ENCODE data around the gene CDYL. TPM values are rescaled to one million over a fixed set of nuclear protein-coding genes. Genes with fewer than 3 reads are reported as not detected.
A peak's percentile ranks its signal among the peaks of the same experiment; 100 is the strongest.

CDYL gene
- total and polyA plus RNA-seq, 9 donors = 9.9 to 71.3 (median 45.1) TPM

DNA sequence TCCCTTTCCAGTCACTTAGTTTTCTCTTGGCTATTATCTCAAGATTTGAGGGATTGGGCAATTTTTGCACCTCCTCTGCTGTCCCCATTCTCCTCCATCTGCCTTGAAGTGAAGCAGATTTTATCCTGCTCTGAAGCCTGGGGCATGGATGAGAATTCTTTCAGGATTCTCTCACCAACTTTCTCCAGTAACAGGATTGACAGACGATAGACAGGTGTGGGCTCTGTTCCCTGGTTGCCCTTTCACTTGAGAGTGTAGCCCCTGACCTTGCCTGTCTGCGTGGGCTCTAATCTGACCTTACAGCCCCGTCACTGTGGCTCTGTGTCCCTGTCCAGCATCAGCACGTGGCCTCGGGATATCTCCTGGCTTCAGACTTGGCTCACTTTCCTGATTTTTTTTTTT, 27.1 kb downstream of the CDYL start:
- Histone ChIP-seq H3K9me3 (peaks cover 0 to 3% of the 10 kb centered on the region in 2 donors), H3K27ac (no peak overlapping the region), H3K27me3 (no peaks in the 10 kb centered on the region), H3K36me3 (no peaks in the 10 kb centered on the region), H3K4me3 (no peak overlapping the region), H3K4me1 (ENCODE audit: insufficient read depth) (peaks cover 15% of the 10 kb centered on the region)
- no peak for TF ChIP-seq EP300 (IDR thresholded peaks at IDR 0.05)
- TF ChIP-seq, protein P1, sequence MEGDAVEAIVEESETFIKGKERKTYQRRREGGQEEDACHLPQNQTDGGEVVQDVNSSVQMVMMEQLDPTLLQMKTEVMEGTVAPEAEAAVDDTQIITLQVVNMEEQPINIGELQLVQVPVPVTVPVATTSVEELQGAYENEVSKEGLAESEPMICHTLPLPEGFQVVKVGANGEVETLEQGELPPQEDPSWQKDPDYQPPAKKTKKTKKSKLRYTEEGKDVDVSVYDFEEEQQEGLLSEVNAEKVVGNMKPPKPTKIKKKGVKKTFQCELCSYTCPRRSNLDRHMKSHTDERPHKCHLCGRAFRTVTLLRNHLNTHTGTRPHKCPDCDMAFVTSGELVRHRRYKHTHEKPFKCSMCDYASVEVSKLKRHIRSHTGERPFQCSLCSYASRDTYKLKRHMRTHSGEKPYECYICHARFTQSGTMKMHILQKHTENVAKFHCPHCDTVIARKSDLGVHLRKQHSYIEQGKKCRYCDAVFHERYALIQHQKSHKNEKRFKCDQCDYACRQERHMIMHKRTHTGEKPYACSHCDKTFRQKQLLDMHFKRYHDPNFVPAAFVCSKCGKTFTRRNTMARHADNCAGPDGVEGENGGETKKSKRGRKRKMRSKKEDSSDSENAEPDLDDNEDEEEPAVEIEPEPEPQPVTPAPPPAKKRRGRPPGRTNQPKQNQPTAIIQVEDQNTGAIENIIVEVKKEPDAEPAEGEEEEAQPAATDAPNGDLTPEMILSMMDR (IDR thresholded peaks at IDR 0.05) = no peak
- no peak for TF ChIP-seq POLR2A (IDR thresholded peaks at IDR 0.05)
- WGBS, 3 donors = 25 to 29% (median 29%) methylated on average over 5 of the region's 5 CpGs
- intact Hi-C loops (cut with DNase I) = no loop called here
- no peak for DNase-seq

DNA sequence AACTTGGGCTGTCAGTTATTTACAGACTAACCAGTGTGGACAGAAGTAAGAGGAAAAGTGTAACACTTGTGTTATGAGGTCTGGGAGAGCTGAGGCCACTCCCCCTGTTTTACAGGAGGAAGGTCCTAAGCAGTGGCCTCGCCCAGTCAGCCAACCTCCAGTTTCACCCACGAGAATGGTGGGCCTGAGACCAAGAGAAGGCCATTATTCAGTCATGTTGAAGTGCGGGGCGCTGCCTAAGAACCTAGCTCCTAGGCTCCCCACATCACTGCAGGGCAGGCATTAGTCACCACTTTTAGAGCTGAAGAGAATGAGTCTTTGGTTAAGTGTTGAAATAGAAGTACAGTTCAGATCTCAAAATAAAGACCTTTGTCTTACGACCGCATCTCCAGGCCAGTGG, 27.9 kb downstream of the CDYL start:
- H3K4me1 ChIP-seq (ENCODE audit: insufficient read depth) = peaks cover 15% of the 10 kb centered on the region
- no peak overlapping the region for H3K4me3 ChIP-seq
- H3K9me3 ChIP-seq = peaks cover 0 to 3% of the 10 kb centered on the region in 2 donors
- H3K27me3 ChIP-seq = no peaks in the 10 kb centered on the region
- intact Hi-C loops (cut with DNase I) = no loop called here
- DNase-seq = no peak
- 94% methylated on average over 6 of the region's 6 CpGs for WGBS, 3 donors
- no peak for TF ChIP-seq POLR2A (IDR thresholded peaks at IDR 0.05)
- H3K27ac ChIP-seq = no peak overlapping the region
- H3K36me3 ChIP-seq = no peaks in the 10 kb centered on the region

DNA sequence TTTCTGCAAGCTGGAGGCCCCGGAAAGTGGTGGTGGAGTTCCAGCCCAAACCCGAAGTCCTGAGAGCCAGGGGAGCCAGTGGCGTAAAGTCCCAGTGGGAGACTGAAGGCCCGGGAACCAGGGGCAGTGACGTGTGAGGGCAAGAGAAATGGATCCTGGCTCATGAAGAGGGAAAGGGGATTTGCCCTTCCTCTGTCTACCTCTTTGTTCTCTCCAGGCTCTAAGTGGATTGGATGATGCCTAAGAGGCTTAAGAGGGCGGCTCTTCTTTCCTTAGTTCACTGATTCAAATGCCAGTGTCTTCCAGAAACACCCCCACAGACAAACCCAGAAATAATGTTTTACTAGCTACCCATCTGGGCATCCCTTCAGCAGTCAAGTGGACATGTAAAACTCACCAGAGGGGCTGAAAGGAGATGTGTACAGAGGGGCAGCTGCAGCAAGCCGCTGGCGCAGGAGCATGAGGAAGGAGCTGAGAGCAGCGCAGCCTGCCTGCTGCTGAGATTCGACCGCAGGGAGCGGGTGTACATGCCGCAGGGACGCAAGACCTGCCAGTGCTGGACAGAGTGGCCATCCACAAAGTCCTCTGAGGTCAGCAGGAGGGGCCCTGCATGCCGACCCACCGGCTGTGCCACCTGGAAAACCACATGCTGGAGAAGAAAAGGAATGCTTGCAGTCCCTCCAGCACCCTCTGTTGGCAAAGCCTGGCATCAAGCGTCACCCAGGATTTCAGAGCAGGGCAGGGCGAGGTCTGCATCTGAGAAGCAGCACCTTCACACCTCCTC, 29.5 kb downstream of the CDYL start:
- H3K36me3 ChIP-seq = no peaks in the 10 kb centered on the region
- no peaks in the 10 kb centered on the region for H3K27me3 ChIP-seq
- WGBS, 3 donors = 65 to 74% (median 70%) methylated on average over 18 of the region's 18 CpGs
- no peak overlapping the region for H3K4me3 ChIP-seq
- H3K9me3 ChIP-seq = peaks cover 0 to 3% of the 10 kb centered on the region in 2 donors
- H3K27ac ChIP-seq = no peak overlapping the region
- peak; percentile 20 to 60 (median 31) for DNase-seq
- intact Hi-C loops (cut with DNase I) = no loop called here
- peaks cover 15% of the 10 kb centered on the region for H3K4me1 ChIP-seq (ENCODE audit: insufficient read depth)
- TF ChIP-seq POLR2A (IDR thresholded peaks at IDR 0.05) = no peak
- TF ChIP-seq, protein P1 (IDR thresholded peaks at IDR 0.05) = no peak
- TF ChIP-seq EP300 (IDR thresholded peaks at IDR 0.05) = no peak

DNA sequence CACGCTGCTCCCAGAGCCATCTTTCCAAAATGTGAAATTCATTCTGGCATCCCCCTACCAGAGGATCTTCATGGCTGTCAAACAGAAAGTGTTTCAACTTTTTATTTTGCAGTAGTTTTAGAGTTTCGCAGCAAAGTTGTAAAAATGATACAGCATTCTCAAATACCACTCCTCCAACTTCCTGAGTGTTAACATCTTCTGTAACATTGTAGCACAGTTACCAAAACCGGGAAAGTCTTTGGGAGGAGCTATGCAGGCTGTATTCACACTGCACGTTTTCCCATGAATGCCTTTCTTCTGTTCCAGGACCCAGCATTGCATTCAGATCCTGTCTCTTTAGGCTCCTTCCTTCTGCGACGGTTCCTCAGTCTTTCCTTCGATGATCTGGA, 30.1 kb downstream of the CDYL start:
- TF ChIP-seq, protein P1 (IDR thresholded peaks at IDR 0.05) = no peak
- no peak for TF ChIP-seq POLR2A (IDR thresholded peaks at IDR 0.05)
- TF ChIP-seq EP300 (IDR thresholded peaks at IDR 0.05) = no peak
- H3K4me1 ChIP-seq (ENCODE audit: insufficient read depth) = peaks cover 15% of the 10 kb centered on the region
- no peaks in the 10 kb centered on the region for H3K36me3 ChIP-seq
- H3K9me3 ChIP-seq = peaks cover 0 to 3% of the 10 kb centered on the region in 2 donors
- no peak overlapping the region for H3K27ac ChIP-seq
- WGBS, 3 donors = 12 to 21% (median 17%) methylated on average over 7 of the region's 7 CpGs
- no peak overlapping the region for H3K4me3 ChIP-seq
- H3K27me3 ChIP-seq = no peaks in the 10 kb centered on the region
- intact Hi-C loops (cut with DNase I) = no loop called here
- DNase-seq = no peak

DNA sequence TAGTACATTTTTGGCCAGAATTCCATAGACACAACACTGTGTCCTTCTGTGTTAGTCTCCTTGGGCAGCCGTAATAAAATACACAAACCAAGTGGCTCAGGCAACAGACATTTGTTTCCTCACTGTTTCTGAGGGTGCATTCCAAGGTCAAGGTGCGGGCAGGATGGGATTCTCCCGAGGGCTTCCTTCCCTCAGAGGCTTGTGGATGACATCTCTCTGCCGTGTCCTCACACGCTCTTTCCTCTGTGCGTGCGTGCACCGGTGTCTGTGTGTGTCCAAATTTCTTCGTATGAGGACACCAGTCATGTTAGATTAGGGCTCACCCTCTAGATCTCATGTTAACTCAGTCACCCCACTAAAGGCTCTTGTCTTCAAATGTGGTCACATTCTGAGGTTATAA, 30.6 kb downstream of the CDYL start:
- intact Hi-C loops (cut with DNase I) = no loop called here
- peaks cover 16% of the 10 kb centered on the region for H3K4me1 ChIP-seq (ENCODE audit: insufficient read depth)
- no peaks in the 10 kb centered on the region for H3K27me3 ChIP-seq
- DNase-seq = peak in 1 of 5 donors; percentile 26
- WGBS, 3 donors = 20 to 34% (median 33%) methylated on average over 9 of the region's 9 CpGs
- no peaks in the 10 kb centered on the region for H3K36me3 ChIP-seq
- TF ChIP-seq, protein P1 (IDR thresholded peaks at IDR 0.05) = no peak
- TF ChIP-seq EP300 (IDR thresholded peaks at IDR 0.05) = no peak
- no peak for TF ChIP-seq POLR2A (IDR thresholded peaks at IDR 0.05)
- H3K27ac ChIP-seq = no peak overlapping the region
- no peaks in the 10 kb centered on the region for H3K9me3 ChIP-seq
- no peak overlapping the region for H3K4me3 ChIP-seq

All from ovary (tissue), 9 donors.